ENCODE results near the gene CNGB1. TPM values are rescaled to one million over a fixed set of nuclear protein-coding genes. Genes with fewer than 3 reads are reported as not detected.

CNGB1 gene
- total and polyA plus RNA-seq, 2 donors from 2014 or later = not detected

GRCh38 chr16:57951204-57951960 is 19.5 kb downstream of the CNGB1 start:
- TF ChIP-seq, protein P1, sequence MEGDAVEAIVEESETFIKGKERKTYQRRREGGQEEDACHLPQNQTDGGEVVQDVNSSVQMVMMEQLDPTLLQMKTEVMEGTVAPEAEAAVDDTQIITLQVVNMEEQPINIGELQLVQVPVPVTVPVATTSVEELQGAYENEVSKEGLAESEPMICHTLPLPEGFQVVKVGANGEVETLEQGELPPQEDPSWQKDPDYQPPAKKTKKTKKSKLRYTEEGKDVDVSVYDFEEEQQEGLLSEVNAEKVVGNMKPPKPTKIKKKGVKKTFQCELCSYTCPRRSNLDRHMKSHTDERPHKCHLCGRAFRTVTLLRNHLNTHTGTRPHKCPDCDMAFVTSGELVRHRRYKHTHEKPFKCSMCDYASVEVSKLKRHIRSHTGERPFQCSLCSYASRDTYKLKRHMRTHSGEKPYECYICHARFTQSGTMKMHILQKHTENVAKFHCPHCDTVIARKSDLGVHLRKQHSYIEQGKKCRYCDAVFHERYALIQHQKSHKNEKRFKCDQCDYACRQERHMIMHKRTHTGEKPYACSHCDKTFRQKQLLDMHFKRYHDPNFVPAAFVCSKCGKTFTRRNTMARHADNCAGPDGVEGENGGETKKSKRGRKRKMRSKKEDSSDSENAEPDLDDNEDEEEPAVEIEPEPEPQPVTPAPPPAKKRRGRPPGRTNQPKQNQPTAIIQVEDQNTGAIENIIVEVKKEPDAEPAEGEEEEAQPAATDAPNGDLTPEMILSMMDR (IDR thresholded peaks at IDR 0.05; ENCODE audit: borderline replicate concordance, extremely low read depth, insufficient read depth) = no peak
- FAIRE-seq (no peak), DNase-seq (no peak)
- no peak overlapping the region for H3K4me3 ChIP-seq (ENCODE audit: low read length in 3 of 3)
- H3K36me3 ChIP-seq (ENCODE audit: control insufficient read depth in 2 of 3, insufficient read depth in 3 of 3, low read length in 3 of 3) = no peaks in the 10 kb centered on the region
- H3K9ac ChIP-seq (ENCODE audit: low read length in 3 of 3) = no peak overlapping the region
- intact Hi-C loops (cut with DNase I) = no loop called here
- H3K27ac ChIP-seq (ENCODE audit: low read depth in 2 of 2, low read length in 2 of 2) = no peak overlapping the region
- H3K27me3 ChIP-seq (ENCODE audit: control insufficient read depth, insufficient read depth, low read length) = no peaks in the 10 kb centered on the region
- H3K4me1 ChIP-seq (ENCODE audit: control insufficient read depth in 2 of 3, insufficient read depth in 2 of 3, low read depth in 1 of 3, low read length in 3 of 3) = no peaks in the 10 kb centered on the region
- no peaks in the 10 kb centered on the region for H3K9me3 ChIP-seq (ENCODE audit: control insufficient read depth in 2 of 3, insufficient read depth in 1 of 3, low read length in 3 of 3)

DNA sequence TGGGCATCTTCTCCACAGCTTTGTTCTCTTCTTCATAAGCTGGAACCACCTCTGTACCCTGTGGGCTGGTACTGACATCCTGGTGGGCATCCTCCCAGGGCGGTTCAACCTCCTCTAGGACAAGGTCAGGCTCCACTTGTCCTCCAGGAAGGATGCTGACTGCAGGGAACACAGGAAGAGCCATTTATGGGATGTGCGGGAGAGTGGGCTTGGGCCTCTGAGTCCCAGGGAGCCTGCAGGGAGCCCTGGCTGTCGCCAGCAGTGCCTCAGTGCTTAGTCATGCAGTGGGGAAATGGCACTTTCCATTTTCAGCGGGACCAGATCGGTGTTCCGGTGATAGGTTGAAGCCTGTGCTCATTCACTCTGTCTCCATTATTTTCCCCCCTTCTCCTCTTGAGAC is 20.5 kb downstream of the CNGB1 start:
- Histone ChIP-seq H3K4me3 (ENCODE audit: low read length in 3 of 3) (no peak overlapping the region), H3K36me3 (ENCODE audit: control insufficient read depth in 2 of 3, insufficient read depth in 3 of 3, low read length in 3 of 3) (no peaks in the 10 kb centered on the region), H3K4me1 (ENCODE audit: control insufficient read depth in 2 of 3, insufficient read depth in 2 of 3, low read depth in 1 of 3, low read length in 3 of 3) (no peaks in the 10 kb centered on the region), H3K27me3 (ENCODE audit: control insufficient read depth, insufficient read depth, low read length) (no peaks in the 10 kb centered on the region), H3K9ac (ENCODE audit: low read length in 3 of 3) (no peak overlapping the region), H3K27ac (ENCODE audit: low read depth in 2 of 2, low read length in 2 of 2) (no peak overlapping the region), H3K9me3 (ENCODE audit: control insufficient read depth in 2 of 3, insufficient read depth in 1 of 3, low read length in 3 of 3) (no peaks in the 10 kb centered on the region)
- TF ChIP-seq, protein P1 (IDR thresholded peaks at IDR 0.05; ENCODE audit: borderline replicate concordance, extremely low read depth, insufficient read depth) = no peak
- DNase-seq = no peak
- intact Hi-C loops (cut with DNase I) = no loop called here
- no peak for FAIRE-seq

DNA sequence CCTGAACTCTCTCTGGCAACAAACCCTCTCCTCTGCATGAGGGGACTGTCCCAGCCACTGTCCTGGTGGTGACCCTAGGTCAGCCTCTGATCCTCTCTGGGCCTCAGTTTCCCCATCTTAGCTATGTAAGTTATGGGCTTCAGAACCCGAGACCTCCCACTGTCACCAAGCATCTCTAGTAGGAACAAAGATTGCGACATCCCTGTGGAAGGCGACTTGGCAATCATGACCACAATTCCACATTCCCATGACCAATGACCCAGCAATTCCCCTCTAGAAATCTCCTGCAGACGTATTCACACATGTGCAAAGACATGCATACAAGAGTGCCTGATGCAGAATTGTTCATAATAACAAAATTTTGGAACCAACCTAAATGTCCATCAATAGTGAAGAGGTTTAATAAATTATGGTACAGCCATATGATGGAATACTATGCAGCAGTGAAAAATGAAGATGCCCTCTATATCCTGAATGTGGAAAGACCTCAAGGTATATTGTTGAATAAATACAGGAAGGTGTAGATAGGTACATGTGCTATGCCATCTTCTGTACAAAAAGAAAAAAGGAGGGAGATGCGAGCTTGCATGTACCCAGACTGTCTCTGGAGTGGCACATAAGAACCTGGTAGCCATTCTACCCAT is 21.2 kb downstream of the CNGB1 start:
- no peak for FAIRE-seq

More for the DNA sequence above, 21.2 kb downstream of the CNGB1 start:
- Histone ChIP-seq H3K27me3 (ENCODE audit: control insufficient read depth, insufficient read depth, low read length) (no peaks in the 10 kb centered on the region), H3K4me3 (ENCODE audit: low read length in 3 of 3) (no peak overlapping the region), H3K4me1 (ENCODE audit: control insufficient read depth in 2 of 3, insufficient read depth in 2 of 3, low read depth in 1 of 3, low read length in 3 of 3) (no peaks in the 10 kb centered on the region), H3K27ac (ENCODE audit: low read depth in 2 of 2, low read length in 2 of 2) (no peak overlapping the region), H3K9me3 (ENCODE audit: control insufficient read depth in 2 of 3, insufficient read depth in 1 of 3, low read length in 3 of 3) (no peaks in the 10 kb centered on the region), H3K9ac (ENCODE audit: low read length in 3 of 3) (no peak overlapping the region), H3K36me3 (ENCODE audit: control insufficient read depth in 2 of 3, insufficient read depth in 3 of 3, low read length in 3 of 3) (no peaks in the 10 kb centered on the region)
- DNase-seq = no peak
- TF ChIP-seq, protein P1 (IDR thresholded peaks at IDR 0.05; ENCODE audit: borderline replicate concordance, extremely low read depth, insufficient read depth) = no peak
- intact Hi-C loops (cut with DNase I) = no loop called here
